Measurements from ENCODE around the gene PIP5K1B.

- TF ChIP-seq, protein P1, sequence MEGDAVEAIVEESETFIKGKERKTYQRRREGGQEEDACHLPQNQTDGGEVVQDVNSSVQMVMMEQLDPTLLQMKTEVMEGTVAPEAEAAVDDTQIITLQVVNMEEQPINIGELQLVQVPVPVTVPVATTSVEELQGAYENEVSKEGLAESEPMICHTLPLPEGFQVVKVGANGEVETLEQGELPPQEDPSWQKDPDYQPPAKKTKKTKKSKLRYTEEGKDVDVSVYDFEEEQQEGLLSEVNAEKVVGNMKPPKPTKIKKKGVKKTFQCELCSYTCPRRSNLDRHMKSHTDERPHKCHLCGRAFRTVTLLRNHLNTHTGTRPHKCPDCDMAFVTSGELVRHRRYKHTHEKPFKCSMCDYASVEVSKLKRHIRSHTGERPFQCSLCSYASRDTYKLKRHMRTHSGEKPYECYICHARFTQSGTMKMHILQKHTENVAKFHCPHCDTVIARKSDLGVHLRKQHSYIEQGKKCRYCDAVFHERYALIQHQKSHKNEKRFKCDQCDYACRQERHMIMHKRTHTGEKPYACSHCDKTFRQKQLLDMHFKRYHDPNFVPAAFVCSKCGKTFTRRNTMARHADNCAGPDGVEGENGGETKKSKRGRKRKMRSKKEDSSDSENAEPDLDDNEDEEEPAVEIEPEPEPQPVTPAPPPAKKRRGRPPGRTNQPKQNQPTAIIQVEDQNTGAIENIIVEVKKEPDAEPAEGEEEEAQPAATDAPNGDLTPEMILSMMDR (IDR thresholded peaks at IDR 0.05): no peak
- TF ChIP-seq POLR2A (IDR thresholded peaks at IDR 0.05): no peak
Observed at GRCh38 chr9:68821911-68822310, 116.9 kb downstream of the PIP5K1B start.

Measured in uterus (tissue), 2 donors.